H1 (cell line): ENCODE measurements around the gene ST3GAL3. TPM values are rescaled to one million over a fixed set of nuclear protein-coding genes. Genes with fewer than 3 reads are reported as not detected.

Source experiments
- CTCF ChIA-PET: fragments of 300-600 bp; sonication (Branson Sonifier 250); formaldehyde crosslinking; loops from one replicate; lab custom pipeline; 2021; ENCODE audit not compliant: partially characterized antibody; lab: Charles Lee
- POLR2A ChIA-PET: fragments of 300-600 bp; sonication (Branson Sonifier 250); formaldehyde crosslinking; loops from one replicate; lab custom pipeline; 2021; ENCODE audit warnings: inconsistent platforms; ENCODE audit not compliant: partially characterized antibody; lab: Charles Lee
- DNase-seq, 2 experiments: peaks; one replicate each; pipeline versions ENCODE4 v3.0.0 to v3.0.0-alpha.2; 2010 to 2022; ENCODE audit warnings: low spot score in 2 of 2, low read depth in 1 of 2, mixed read lengths in 1 of 2
- FAIRE-seq: peaks from 2 replicates; lab custom pipeline; 2011; peaks lifted over from hg19 to GRCh38; lab: Jason Lieb, UNC
- H2AFZ ChIP-seq: 2 replicates; pipeline ENCODE4 v1.8.1; 2012; ENCODE audit warnings: low read length, inconsistent platforms
- H2AK5ac ChIP-seq: 2 replicates; pipeline ENCODE4 v1.6.1; 2013; ENCODE audit warnings: low read depth, low read length
- H2BK120ac ChIP-seq: replicated peaks from 2 replicates; pipeline ENCODE3; 2013; ENCODE audit warnings: low read depth, low read length, inconsistent platforms
- H2BK12ac ChIP-seq: 2 replicates; pipeline ENCODE4 v1.6.1; 2013; ENCODE audit warnings: low read depth, low read length
- H2BK15ac ChIP-seq: 2 replicates; pipeline ENCODE4 v1.6.1; 2013; ENCODE audit warnings: low read length
- H2BK20ac ChIP-seq: 2 replicates; pipeline ENCODE4 v1.6.1; 2013; ENCODE audit warnings: low read length
- H2BK5ac ChIP-seq: 2 replicates; pipeline ENCODE4 v1.6.1; 2013; ENCODE audit warnings: low read depth, low read length
- H3K14ac ChIP-seq: 2 replicates; pipeline ENCODE4 v1.6.1; 2013; ENCODE audit warnings: inconsistent platforms; ENCODE audit not compliant: insufficient read length
- H3K18ac ChIP-seq: 2 replicates; pipeline ENCODE4 v1.6.1; 2013; ENCODE audit warnings: low read length; ENCODE audit errors: extremely low read depth
- H3K23ac ChIP-seq: 2 replicates; pipeline ENCODE4 v1.6.1; 2013; ENCODE audit warnings: inconsistent platforms; ENCODE audit not compliant: insufficient read length
- H3K23me2 ChIP-seq: 2 replicates; pipeline ENCODE4 v1.6.1; 2013; ENCODE audit warnings: low read depth, low read length
- H3K27ac ChIP-seq: 2 replicates; pipeline ENCODE4 v1.6.1; 2011; ENCODE audit warnings: low read depth, low read length, inconsistent platforms
- H3K27me3 ChIP-seq, 4 experiments: replicated peaks in 1 of 4; 1 replicate in 1 of 4; 2 replicates in 3 of 4; pipeline versions ENCODE4 v1.6.1 to v1.8.1; 2011 to 2013; ENCODE audit warnings: low read length in 3 of 4, mild to moderate bottlenecking in 3 of 4, inconsistent platforms in 2 of 4, mixed read lengths in 2 of 4, moderate library complexity in 1 of 4; ENCODE audit not compliant: control insufficient read depth in 3 of 4, insufficient read depth in 3 of 4; ENCODE audit errors: extremely low read depth in 1 of 4
- H3K36me3 ChIP-seq, 4 experiments: 2 replicates each; pipeline versions ENCODE4 v1.6.1 to v1.8.1; 2011 to 2013; ENCODE audit warnings: mild to moderate bottlenecking in 4 of 4, low read length in 3 of 4, moderate library complexity in 2 of 4, control low read depth in 1 of 4, inconsistent platforms in 1 of 4; ENCODE audit not compliant: insufficient read depth in 4 of 4, control insufficient read depth in 2 of 4
- H3K4ac ChIP-seq: replicated peaks from 2 replicates; pipeline ENCODE3; 2013; ENCODE audit warnings: low read length, low read depth, mixed read lengths, inconsistent platforms; ENCODE audit not compliant: insufficient read length
- H3K4me1 ChIP-seq, 4 experiments: replicated peaks in 1 of 4; 1 replicate in 1 of 4; 2 replicates in 3 of 4; pipeline versions ENCODE4 v1.6.1 to v1.8.1; 2011 to 2013; ENCODE audit warnings: low read length in 3 of 4, inconsistent platforms in 2 of 4, mixed read lengths in 1 of 4; ENCODE audit not compliant: insufficient read depth in 4 of 4, control insufficient read depth in 3 of 4
- H3K4me2 ChIP-seq, 2 experiments: 2 replicates each; pipeline versions ENCODE4 v1.6.1 to v1.8.1; 2011 to 2013; ENCODE audit warnings: low read depth in 2 of 2, low read length in 2 of 2, control low read depth in 1 of 2, inconsistent platforms in 1 of 2, mild to moderate bottlenecking in 1 of 2; ENCODE audit not compliant: insufficient read depth in 1 of 2
- H3K4me3 ChIP-seq, 4 experiments: fragments of 200-600, 300-600 bp in 1 of 4; sonication (generic), shearing (Covaris generic), sonication (Bioruptor Twin) in 1 of 4; 2 replicates each; pipeline versions ENCODE4 v1.5.1 to v1.8.1; 2011 to 2016; ENCODE audit warnings: low read length in 4 of 4, low read depth in 3 of 4, control low read depth in 2 of 4, inconsistent platforms in 2 of 4, mild to moderate bottlenecking in 2 of 4, mixed read lengths in 1 of 4, moderate library complexity in 1 of 4; ENCODE audit not compliant: insufficient read depth in 2 of 4; ENCODE audit errors: extremely low read depth in 1 of 4
- H3K56ac ChIP-seq: replicated peaks from 2 replicates; pipeline ENCODE3; 2013; ENCODE audit warnings: low read depth, mild to moderate bottlenecking, mixed read lengths, low read length, inconsistent platforms; ENCODE audit not compliant: insufficient read length
- H3K79me1 ChIP-seq: 2 replicates; pipeline ENCODE4 v1.6.1; 2013; ENCODE audit warnings: low read depth, low read length, control low read depth
- H3K79me2 ChIP-seq, 2 experiments: 2 replicates each; pipeline versions ENCODE4 v1.6.1 to v1.8.1; 2012 to 2013; ENCODE audit warnings: low read length in 2 of 2, mild to moderate bottlenecking in 2 of 2, inconsistent platforms in 1 of 2; ENCODE audit not compliant: insufficient read depth in 2 of 2, control insufficient read depth in 1 of 2
- H3K9ac ChIP-seq, 4 experiments: replicated peaks in 1 of 4; 1 replicate in 1 of 4; 2 replicates in 3 of 4; pipeline versions ENCODE4 v1.6.1 to v1.8.1; 2011 to 2013; ENCODE audit warnings: low read depth in 3 of 4, low read length in 3 of 4, control low read depth in 2 of 4, mild to moderate bottlenecking in 2 of 4, moderate library complexity in 2 of 4, inconsistent platforms in 1 of 4; ENCODE audit errors: extremely low read depth in 1 of 4
- H3K9me3 ChIP-seq, 2 experiments: 2 replicates each; pipeline versions ENCODE4 v1.6.1 to v1.8.1; 2012 to 2013; ENCODE audit warnings: mild to moderate bottlenecking in 2 of 2, moderate library complexity in 2 of 2, control low read depth in 1 of 2, inconsistent platforms in 1 of 2, low read depth in 1 of 2, low read length in 1 of 2, mixed read lengths in 1 of 2; ENCODE audit not compliant: insufficient read depth in 2 of 2
- H4K20me1 ChIP-seq, 2 experiments: replicated peaks in 1 of 2; 2 replicates each; pipeline versions ENCODE3 to v1.8.1; 2011 to 2013; ENCODE audit warnings: inconsistent platforms in 2 of 2, low read length in 2 of 2, mild to moderate bottlenecking in 1 of 2; ENCODE audit not compliant: insufficient read depth in 2 of 2, control insufficient read depth in 1 of 2
- H4K5ac ChIP-seq: 2 replicates; pipeline ENCODE4 v1.6.1; 2013; ENCODE audit warnings: low read length, low read depth, mixed read lengths, inconsistent platforms; ENCODE audit not compliant: insufficient read length
- H4K8ac ChIP-seq: 2 replicates; pipeline ENCODE4 v1.8.0; 2013; ENCODE audit warnings: mild to moderate bottlenecking, moderate library complexity, low read length, inconsistent platforms; ENCODE audit not compliant: insufficient read depth; ENCODE audit errors: extremely low read depth
- H4K91ac ChIP-seq: replicated peaks from 2 replicates; pipeline ENCODE3; 2013; ENCODE audit warnings: low read length, mixed read lengths, inconsistent platforms; ENCODE audit not compliant: insufficient read length
- BACH1 ChIP-seq: IDR thresholded peaks from 2 replicates; pipeline ENCODE4 v1.6.1; 2012; ENCODE audit warnings: low read length, improper control_type of control experiment
- BRCA1 ChIP-seq: IDR thresholded peaks from 2 replicates; pipeline ENCODE4 v1.6.1; 2012; ENCODE audit warnings: low read depth, low read length, improper control_type of control experiment
- EZH2 ChIP-seq: fragments of 200-600 bp; sonication (generic); IDR thresholded peaks from 2 replicates; pipeline ENCODE4 v1.7.1; 2012; ENCODE audit warnings: low read depth, mild to moderate bottlenecking, moderate library complexity, low read length, inconsistent platforms; ENCODE audit not compliant: severe bottlenecking
- JUN ChIP-seq: IDR thresholded peaks from 2 replicates; pipeline ENCODE4 v1.6.1; 2011; ENCODE audit warnings: low read depth, mild to moderate bottlenecking, improper control_type of control experiment, low read length
- JUND ChIP-seq: IDR thresholded peaks from 2 replicates; pipeline ENCODE4 v1.6.1; 2011; ENCODE audit warnings: mild to moderate bottlenecking, improper control_type of control experiment, low read length
- PHF8 ChIP-seq: fragments of 200-600 bp; sonication (generic); conservative IDR thresholded peaks from 2 replicates; pipeline ENCODE4 v1.7.1; 2012; ENCODE audit warnings: low read depth, mild to moderate bottlenecking, inconsistent platforms, low read length, moderate library complexity
- SIN3A ChIP-seq, 2 experiments: IDR thresholded peaks in 1 of 2; conservative IDR thresholded peaks in 1 of 2; 2 replicates each; pipeline ENCODE4 v1.6.1; 2011 to 2012; ENCODE audit warnings: low read length in 2 of 2, improper control_type of control experiment in 1 of 2, low read depth in 1 of 2, mild to moderate bottlenecking in 1 of 2
- SP4 ChIP-seq: IDR thresholded peaks from 2 replicates; pipeline ENCODE4 v1.6.1; 2012; ENCODE audit warnings: low read length, inconsistent platforms
- TAF1 ChIP-seq: IDR thresholded peaks from 2 replicates; pipeline ENCODE4 v1.6.1; 2011; ENCODE audit warnings: mild to moderate bottlenecking, low read depth, low read length
- WGBS, 2 experiments: shearing (Covaris generic) in 1 of 2; methylation state at CpG; one replicate each; pipeline versions ENCODE4 v1.1.6 to v1.1.7; 2013 to 2015; ENCODE audit warnings: low lambda C conversion rate in 2 of 2, mixed read lengths in 2 of 2, inconsistent platforms in 1 of 2, low coverage in 1 of 2, missing lambda C conversion rate in 1 of 2; ENCODE audit not compliant: insufficient replicate concordance in 2 of 2, insufficient coverage in 1 of 2, insufficient read length in 1 of 2; ENCODE audit errors: extremely low coverage in 1 of 2, missing lambda C conversion rate in 1 of 2; 5-methylcytosine and 5-hydroxymethylcytosine counted together
- polyA plus RNA-seq, 7 experiments: library from polyadenylated mRNA; depleted of rRNA in 3 of 7; stranded (reverse) in 5 of 7; unstranded in 2 of 7; fragments of >200 nt in 5 of 7; fragments of 200-250 nt in 2 of 7; gene quantifications; 1 replicate in 5 of 7; 2 replicates in 1 of 7; 4 replicates in 1 of 7; pipeline versions ENCODE4 v1.2.1 to v1.2.3, GENCODE V29; 2011 to 2013; ENCODE audit warnings: missing spikeins in 2 of 7, mixed read lengths in 2 of 7
- total RNA-seq: library from RNA; stranded (reverse); fragmentation: NEBNext Ultra II Directional; extraction: Animal tissue kit (Norgen Biotek cat#: 25700); gene quantifications from 2 replicates; pipeline ENCODE4 v1.2.1, GENCODE V29; 2021
- TF ChIP-seq, protein P1 (sequence below): IDR thresholded peaks from 2 replicates; pipeline ENCODE4 v1.6.1; 2012; ENCODE audit warnings: inconsistent platforms
- TF ChIP-seq, protein P2 (sequence below), 3 experiments: IDR thresholded peaks; 1 replicate in 2 of 3; 2 replicates in 1 of 3; pipeline versions ENCODE4 v1.5.1 to v1.6.1; 2011; ENCODE audit warnings: low read length in 3 of 3, mild to moderate bottlenecking in 3 of 3, inconsistent platforms in 2 of 3, low read depth in 1 of 3, moderate library complexity in 1 of 3; ENCODE audit not compliant: insufficient read depth in 1 of 3; ENCODE audit errors: control extremely low read depth in 1 of 3

The ST3GAL3 gene
- total and polyA plus RNA-seq, 2 of the 8 experiments (the other 6 are each of a cell fraction or from before 2014, with no cell fraction given), result 6.8 to 7.0 TPM

DNA sequence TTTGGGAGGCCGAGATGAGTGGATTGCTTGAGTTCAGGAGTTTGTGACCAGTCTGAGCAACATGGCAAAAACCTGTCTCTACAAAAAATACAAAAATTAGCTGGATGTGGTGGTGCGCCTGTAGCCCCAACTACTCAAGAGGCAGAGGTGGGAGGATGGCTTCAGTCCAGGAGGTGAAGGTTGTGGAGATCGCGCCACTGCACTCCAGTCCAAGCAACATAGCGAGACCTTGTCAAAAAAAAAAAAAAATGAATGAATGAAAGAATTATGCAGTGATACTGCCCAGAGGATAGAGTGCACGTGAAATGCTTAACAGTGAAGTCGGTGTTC lies 262.0 kb downstream of the ST3GAL3 start:
- 55% methylated on average over 7 of the region's 7 CpGs; no CpG with 5 or more reads in 1 of the 2 experiments for WGBS, 2 experiments
- Histone ChIP-seq H3K23me2 (peaks cover 18% of the 10 kb centered on the region), H2BK5ac (no peak overlapping the region), H3K23ac (no peak overlapping the region), H4K8ac (no peak overlapping the region), H3K18ac (no peak overlapping the region), H3K79me1 (0 out of 2 replicates have a peak, but pooled peaks cover 4% of the 10 kb centered on the region), H3K4me3 (peak overlapping the region in 3 of 4 experiments; percentile 35 to 100 (median 95); a peak in 5 of 8 replicates), H2BK20ac (no peak overlapping the region), H3K9me3 (no peaks in the 10 kb centered on the region), H2AK5ac (no peak overlapping the region), H3K27me3 (no peaks in the 10 kb centered on the region), H3K4me1 (peaks cover 0 to 10% (median 5%) of the 10 kb centered on the region in 4 experiments; a peak in 5 of 7 replicates), H3K36me3 (peaks cover 0 to 14% (median 8%) of the 10 kb centered on the region in 4 experiments; a peak in 4 of 8 replicates), H4K20me1 (peaks cover 2 to 7% of the 10 kb centered on the region in 2 experiments), H4K91ac (no peak overlapping the region), H2BK120ac (no peak overlapping the region), H2AFZ (no peak overlapping the region), H4K5ac (no peak overlapping the region), H3K79me2 (peaks cover 0 to 12% of the 10 kb centered on the region in 2 experiments; a peak in 2 of 4 replicates), H3K14ac (no peak overlapping the region), H3K9ac (no peak overlapping the region), H3K4ac (peak overlapping the region; percentile 27), H3K27ac (no peak overlapping the region), H3K4me2 (peak overlapping the region; percentile 64 to 69), H2BK12ac (no peak overlapping the region), H2BK15ac (no peak overlapping the region), H3K56ac (no peak overlapping the region)
- POLR2A ChIA-PET, result interaction anchor here (1.3 to 12.9 kb wide), 5 partner anchors 10 to 22 kb away, joined by 5 to 189 read pairs (median 10); partner anchors contain the start of genes CCDC24 and IPO13
- DNase-seq (no peak), FAIRE-seq (no peak)
- CTCF ChIA-PET, result interaction anchor here (1.2 to 9.2 kb wide), 8 partner anchors 14 to 205 kb away, joined by 4 to 79 read pairs (median 6); partner anchors contain the start of gene IPO13
- TF ChIP-seq JUND, result no peak
- TF ChIP-seq SIN3A (conservative IDR thresholded peaks at IDR 0.05 in 1 of 2, IDR thresholded peaks at IDR 0.05 in 1 of 2; ENCODE audit: low read depth in 1 of 2, low read length in 2 of 2), result no peak
- no peak for TF ChIP-seq PHF8
- TF ChIP-seq SP4, result no peak
- no peak for TF ChIP-seq TAF1
- TF ChIP-seq EZH2, result no peak
- TF ChIP-seq JUN, result no peak
- TF ChIP-seq BACH1, result no peak
- no peak for TF ChIP-seq BRCA1
- TF ChIP-seq, protein P1, sequence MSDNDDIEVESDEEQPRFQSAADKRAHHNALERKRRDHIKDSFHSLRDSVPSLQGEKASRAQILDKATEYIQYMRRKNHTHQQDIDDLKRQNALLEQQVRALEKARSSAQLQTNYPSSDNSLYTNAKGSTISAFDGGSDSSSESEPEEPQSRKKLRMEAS, result no peak
- TF ChIP-seq, protein P2, sequence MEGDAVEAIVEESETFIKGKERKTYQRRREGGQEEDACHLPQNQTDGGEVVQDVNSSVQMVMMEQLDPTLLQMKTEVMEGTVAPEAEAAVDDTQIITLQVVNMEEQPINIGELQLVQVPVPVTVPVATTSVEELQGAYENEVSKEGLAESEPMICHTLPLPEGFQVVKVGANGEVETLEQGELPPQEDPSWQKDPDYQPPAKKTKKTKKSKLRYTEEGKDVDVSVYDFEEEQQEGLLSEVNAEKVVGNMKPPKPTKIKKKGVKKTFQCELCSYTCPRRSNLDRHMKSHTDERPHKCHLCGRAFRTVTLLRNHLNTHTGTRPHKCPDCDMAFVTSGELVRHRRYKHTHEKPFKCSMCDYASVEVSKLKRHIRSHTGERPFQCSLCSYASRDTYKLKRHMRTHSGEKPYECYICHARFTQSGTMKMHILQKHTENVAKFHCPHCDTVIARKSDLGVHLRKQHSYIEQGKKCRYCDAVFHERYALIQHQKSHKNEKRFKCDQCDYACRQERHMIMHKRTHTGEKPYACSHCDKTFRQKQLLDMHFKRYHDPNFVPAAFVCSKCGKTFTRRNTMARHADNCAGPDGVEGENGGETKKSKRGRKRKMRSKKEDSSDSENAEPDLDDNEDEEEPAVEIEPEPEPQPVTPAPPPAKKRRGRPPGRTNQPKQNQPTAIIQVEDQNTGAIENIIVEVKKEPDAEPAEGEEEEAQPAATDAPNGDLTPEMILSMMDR (IDR thresholded peaks at IDR 0.05; ENCODE audit: control extremely low read depth in 1 of 3, insufficient read depth in 1 of 3, low read depth in 1 of 3, low read length in 3 of 3), result no peak
